Ramos (cell line): ENCODE data around the gene NUDT8.
"Not testable (repeated sequence)": the region's sequence is repeated elsewhere in the genome, so short reads cannot be mapped to it uniquely, and the experiment has no call there.

ENCODE experiments used
- in situ Hi-C: fragments of 300-500 bp; cut with MboI; formaldehyde crosslinking; loops from one replicate; pipeline ENCODE4 v1.14.3; 2022; ENCODE audit warnings: low sequenced_read_pairs; ENCODE audit not compliant: unreplicated experiment

Gene NUDT8

GRCh38 chr11:67599149-67599548 lies 30.6 kb downstream of the NUDT8 start:
- in situ Hi-C loops: no loop called here

- in situ Hi-C loops: not testable (repeated sequence)
Measured at GRCh38 chr11:67597963-67598362, 31.8 kb downstream of the NUDT8 start.

- in situ Hi-C loops: not testable (repeated sequence)
Measured at GRCh38 chr11:67597458-67597857, 32.3 kb downstream of the NUDT8 start.

- in situ Hi-C loops: no loop called here
Measured at GRCh38 chr11:67596753-67597300, 32.9 kb downstream of the NUDT8 start.

- in situ Hi-C loops: no loop called here
Measured at GRCh38 chr11:67594480-67594879, 35.3 kb downstream of the NUDT8 start.

- in situ Hi-C loops: no loop called here
Measured at GRCh38 chr11:67593565-67593905, 36.2 kb downstream of the NUDT8 start.

- in situ Hi-C loops: no loop called here
Measured at GRCh38 chr11:67592880-67593564, 36.7 kb downstream of the NUDT8 start.

GRCh38 chr11:67588899-67589415 lies 40.8 kb downstream of the NUDT8 start:
- in situ Hi-C loops: not testable (repeated sequence)

- in situ Hi-C loops: no loop called here
Measured at GRCh38 chr11:67588136-67588503, 41.6 kb downstream of the NUDT8 start.

GRCh38 chr11:67586568-67587250 lies 43.0 kb downstream of the NUDT8 start:
- in situ Hi-C loops: no loop called here

- in situ Hi-C loops: no loop called here
Measured at GRCh38 chr11:67585911-67586310, 43.8 kb downstream of the NUDT8 start.

- in situ Hi-C loops: no loop called here
Measured at GRCh38 chr11:67584881-67585873, 44.6 kb downstream of the NUDT8 start.

GRCh38 chr11:67584205-67584880 lies 45.4 kb downstream of the NUDT8 start:
- in situ Hi-C loops: no loop called here

- in situ Hi-C loops: no loop called here
Measured at GRCh38 chr11:67583247-67584204, 46.2 kb downstream of the NUDT8 start, which contains the start of gene GSTP1. Gene GSTP1 (plus strand): TSS chr11:67583812. CDS start chr11:67583844, 32 bp downstream.

- in situ Hi-C loops: no loop called here
Measured at GRCh38 chr11:67582011-67582410, 47.7 kb downstream of the NUDT8 start.

- in situ Hi-C loops: no loop called here
Measured at GRCh38 chr11:67581469-67581868, 48.3 kb downstream of the NUDT8 start.

GRCh38 chr11:67577951-67578350 lies 51.8 kb downstream of the NUDT8 start:
- in situ Hi-C loops: loop anchor here (10.0 kb wide), 1 partner anchor 217 kb away; no protein-coding TSS in a partner anchor
